ENCODE measurements around the gene SCAMP2.

SCAMP2 gene

DNA sequence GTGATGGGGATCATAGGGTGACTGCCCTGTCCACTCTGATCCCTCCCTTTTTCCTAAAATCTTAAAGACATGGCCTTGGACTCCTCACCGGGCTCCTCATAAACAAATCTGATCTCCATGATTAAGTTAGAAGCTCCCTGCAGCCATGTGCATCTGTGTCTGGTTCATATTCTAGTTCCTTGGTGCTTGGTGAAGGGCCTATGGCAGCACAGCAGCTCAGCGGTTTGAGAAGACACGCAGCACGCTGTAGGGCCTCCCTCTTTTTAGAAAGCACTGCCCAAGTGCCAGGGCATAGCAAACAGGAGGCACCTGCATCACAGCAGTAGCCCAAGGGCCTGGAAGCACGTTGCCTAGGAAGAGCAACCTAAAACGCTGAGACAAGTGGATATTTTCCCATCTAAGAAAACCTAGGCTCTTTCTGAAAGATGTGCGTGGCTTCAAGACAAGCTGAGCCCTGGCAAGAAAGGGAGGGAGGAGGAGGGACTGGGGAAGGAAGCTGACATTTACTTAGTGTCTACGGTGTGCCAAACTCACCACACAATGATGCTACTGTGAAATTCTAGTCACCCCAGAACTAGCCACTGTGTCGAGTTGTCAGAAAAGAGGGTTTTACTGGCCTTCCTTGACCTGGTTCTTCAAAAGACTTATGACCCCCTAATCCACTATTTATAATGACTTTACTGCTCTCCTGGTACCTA, 15.3 kb downstream of the SCAMP2 start:
- DNase-seq: no peak

DNA sequence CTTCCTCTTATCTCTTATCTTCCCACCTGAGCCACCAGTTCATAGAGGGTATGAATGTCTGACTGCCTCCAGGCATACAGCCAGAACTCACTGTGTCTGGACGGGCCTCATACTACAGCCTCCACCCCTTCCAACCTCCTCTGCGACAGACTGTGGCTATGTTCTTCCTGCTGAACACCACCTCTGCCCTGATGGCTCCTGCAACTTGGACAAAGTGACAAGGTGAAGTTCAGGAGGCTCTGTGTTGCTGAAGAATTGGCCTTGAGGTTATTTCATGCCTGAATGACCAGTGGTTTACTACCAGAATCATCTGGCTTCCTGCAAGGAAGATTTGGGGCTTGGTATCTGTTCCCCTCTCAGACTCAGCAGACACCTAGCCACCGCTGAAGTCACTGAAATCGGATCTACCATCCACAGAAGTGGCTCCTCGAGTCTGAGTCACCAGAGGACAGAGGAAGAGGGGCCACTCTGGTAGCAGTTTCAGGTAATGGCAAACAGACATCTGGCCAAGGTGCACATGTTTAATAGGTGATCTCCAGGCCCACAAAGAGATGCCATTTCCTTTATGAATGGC, 16.0 kb downstream of the SCAMP2 start:
- no peak for DNase-seq

DNA sequence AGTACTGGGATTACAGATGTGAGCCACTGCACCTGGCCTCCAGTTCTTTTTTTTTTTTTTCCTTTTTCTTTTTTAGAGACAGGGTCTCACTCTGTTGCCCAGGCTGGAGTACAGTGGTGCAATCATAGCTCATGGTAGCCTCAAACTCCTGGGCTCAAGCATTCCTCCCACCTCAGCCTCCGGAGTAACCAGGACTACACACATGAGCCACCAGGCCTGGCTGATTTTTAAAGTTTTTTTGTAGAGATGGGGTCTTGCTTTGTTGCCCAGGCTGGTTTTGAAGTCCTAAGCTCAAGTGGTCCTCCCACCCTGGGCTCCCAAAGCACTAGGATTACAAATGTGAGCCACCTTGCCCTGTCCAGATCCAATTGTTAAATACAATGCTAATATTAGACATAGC, 16.6 kb downstream of the SCAMP2 start:
- no peak for DNase-seq

DNA sequence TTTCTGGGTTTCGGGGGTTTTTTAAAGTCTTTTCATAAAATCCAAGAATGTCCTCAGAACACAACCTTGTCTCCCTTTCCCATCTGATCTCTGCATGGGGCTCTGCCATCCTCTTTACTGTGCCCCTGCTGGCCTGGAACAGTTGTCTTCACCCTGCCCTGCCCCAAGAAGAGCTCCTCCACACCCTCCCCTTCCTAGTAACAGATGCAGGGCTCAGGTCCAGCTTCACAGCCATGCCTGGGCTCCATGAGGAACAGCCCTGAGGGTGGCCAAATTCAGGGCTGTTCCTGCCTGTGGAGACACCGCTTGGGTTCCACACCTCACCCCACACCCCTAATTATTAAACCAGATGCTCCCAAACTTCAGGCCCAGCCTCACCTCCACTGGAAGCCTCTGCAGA, 17.3 kb downstream of the SCAMP2 start:
- no peak for DNase-seq

DNA sequence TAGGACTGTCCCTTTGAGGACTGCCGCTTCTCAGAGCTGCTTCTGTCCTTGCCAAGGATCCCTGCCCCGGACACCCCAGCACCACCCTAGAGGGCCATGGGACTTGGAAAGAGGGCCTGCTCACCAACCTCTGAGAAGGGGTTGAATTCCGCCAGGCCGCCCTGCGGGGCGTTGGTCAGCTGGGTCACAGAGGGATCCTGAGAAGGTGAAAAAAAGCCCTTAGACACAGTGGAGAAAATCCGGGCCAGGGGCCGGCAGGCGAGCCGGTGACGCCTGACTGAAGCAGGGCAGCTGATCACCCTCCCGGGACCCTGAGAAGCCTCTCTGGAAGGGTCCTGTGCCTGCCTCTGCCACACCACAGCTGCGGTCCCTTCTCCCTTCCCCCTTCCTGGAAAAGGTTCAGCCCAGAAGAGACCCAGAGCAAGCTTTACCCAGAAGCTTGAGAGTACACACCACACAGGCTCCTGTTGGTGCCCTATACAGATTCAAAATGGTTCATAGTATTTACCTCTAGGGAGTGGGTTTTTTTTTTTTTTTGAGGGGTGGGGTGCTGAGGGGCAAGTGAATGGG, 18.6 kb downstream of the SCAMP2 start:
- no peak for DNase-seq

DNA sequence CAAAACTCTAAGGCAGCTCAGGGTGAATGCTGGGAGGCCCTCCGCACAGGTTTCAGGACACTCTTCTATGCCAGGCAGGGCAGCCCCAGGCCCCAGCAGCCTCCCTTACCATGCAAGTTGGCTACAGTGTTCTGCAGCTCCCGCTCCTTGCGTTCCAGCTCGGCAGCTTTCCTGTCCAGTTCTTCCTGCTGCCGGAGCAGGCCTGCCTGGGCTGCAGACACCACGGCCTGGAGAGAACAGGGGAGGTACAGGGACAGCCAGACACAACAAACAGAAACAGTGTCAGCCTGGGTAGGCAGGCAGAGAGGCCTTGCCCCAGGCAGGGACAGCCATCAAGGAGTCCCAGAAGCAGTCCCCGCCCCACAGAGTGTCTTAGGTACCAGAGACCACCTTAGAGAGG, 21.2 kb downstream of the SCAMP2 start:
- no peak for DNase-seq

DNA sequence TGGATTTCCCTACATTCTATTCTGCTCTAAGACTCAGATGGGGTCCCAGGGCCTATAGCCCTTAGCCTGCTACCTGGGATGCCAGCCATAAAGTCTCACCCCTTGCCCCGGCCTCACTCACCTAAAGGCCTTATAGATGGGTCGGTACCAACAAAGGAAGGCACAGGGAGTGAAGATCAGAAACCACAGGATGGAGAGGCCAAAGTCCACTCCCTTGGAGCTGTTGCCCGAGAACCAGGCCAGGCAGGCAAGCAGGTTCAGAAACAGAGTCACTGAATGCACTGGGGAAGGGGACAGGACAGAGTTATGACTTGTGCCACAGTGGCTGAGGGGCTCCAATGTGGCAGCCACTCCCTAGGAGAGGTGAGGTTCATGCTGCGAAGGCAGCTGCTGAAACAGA, 22.8 kb downstream of the SCAMP2 start:
- DNase-seq: no peak

DNA sequence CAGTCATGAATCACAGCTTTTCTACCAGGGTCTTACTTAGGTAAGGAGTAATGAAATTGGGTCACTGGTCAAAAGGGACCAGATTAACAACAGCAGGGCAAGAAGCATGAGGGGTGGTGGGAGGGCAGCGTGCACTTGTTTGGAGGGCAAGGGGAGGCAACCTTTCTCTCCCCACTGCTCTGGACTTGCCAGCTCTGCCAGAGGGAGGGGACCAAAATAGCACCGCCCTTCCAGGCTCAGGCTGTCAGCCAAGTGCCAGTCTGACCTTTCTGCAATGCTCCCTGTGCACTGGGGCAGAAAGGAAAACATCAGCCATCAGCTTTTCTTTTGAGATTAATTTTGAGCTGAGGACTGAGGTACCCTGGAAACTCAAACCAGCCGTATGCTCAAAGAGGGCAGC, 25.7 kb downstream of the SCAMP2 start:
- DNase-seq: no peak

DNA sequence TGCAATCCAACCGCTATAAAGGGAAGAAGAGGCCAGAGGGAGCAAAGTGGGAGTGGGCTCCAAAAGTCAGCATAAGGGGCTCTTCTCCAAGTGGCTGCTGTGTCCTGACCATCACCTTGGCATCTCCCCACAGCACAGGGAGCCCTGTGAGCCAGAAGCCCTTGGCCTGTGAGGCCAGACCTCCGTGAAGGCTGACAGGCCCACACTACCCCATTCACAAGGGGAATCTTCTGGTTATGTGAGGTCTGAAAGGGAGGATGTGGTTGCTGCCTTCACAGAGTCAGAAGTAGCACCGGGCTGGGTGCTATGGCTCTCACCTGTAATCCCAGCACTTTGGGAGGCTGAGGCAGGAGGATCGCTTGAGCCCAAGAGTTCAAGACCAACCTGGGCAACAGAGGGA, 27.6 kb downstream of the SCAMP2 start:
- no peak for DNase-seq

DNA sequence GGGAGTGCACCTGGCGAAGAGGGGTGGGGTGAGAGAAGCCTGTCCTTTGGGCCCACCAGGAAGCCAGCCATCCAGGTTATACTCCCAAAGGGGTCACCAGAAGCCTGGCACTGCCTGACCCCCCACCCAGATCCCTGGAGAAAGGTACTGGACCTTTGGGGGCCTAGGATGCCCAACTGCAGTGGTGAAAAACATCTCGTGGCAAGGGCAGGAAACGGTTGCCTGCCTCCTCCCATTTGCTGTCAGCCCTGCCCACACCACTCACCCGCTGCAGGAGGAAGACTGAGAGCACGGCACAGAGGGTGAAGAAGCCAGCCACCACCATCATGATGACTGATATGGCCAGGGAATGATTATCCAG, 28.0 kb downstream of the SCAMP2 start:
- peak; percentile 53 for DNase-seq

DNA sequence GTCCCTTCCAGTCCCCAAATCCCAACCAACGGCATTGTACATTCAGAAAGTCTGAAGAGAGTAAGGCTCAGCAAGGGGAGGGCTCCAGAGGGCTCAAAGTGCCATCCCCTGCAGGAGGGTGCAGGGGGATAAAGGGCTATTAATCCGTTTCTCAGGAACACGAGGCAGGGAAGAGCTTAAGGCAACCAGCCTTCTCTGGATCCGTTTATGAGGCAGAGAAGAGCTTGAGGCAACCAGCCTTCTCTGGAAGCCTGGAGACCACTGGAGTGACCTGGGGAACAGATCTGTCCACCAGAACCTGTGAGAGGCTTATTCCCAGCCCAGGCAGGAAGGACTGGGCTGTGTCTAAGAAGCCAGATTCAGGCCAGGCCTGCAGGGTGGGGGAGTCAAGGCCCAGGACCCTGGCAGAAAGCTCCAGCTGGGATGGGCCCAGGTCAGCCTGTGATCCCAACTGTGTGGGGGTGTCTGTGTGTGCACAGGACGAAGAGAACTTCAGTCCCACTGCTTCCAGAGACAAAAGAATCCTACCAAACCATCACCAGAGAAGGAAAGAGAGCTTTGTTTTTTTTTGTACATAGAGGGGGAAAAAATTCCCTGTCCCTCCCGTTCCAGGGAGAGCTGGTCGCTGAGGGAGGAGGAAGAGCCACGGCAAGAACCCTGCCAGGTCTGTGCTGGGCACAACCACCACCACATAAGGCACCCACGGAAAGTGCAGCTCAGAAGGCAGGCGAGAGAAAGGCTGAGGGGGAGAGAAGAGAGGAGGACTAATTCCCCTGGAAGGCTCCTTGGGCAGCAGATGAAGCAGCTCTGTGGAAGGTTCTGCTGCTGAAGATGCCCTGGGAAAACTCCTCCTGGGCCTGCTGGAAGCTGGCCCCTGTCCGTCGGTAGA, 28.6 kb downstream of the SCAMP2 start:
- no peak for DNase-seq

DNA sequence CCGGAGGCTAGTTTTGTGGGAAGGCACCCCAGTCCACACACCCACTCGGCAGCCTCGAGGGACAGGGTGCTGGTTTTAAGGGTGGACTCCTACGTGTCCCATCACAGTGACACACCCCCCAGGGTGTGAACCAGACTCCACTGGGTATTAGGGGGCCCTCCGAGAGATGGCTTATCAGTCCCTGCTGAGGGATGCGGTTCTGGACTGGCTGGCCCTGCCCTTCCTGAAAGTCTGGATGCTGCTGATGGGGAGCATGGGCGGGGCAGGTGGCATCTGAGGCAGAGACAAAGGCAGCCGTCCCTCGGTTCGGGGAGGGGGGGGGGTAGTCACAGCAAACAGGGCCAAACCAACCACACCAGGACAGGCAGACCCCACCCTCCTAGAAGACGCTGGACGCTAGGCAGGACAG, 29.3 kb downstream of the SCAMP2 start:
- no peak for DNase-seq

DNA sequence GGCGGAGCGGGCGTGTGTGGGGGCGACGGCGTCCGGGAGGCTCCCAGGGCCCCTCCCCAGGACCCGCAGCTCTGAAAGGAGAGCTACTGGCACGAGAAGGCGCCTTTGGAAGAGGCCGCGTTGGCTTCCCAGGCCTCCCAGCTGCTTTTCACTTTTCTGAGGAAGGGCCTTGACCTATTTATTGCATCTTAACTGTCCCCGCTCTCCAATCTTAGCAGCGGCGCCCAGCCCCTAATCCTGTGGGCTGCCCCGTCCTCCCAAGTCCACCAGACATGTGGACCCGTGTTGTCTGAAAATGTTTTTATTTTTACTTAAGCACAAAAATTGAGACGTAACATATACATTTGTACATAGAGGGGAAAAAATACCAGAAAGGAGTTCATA, 29.7 kb downstream of the SCAMP2 start:
- DNase-seq: no peak

DNA sequence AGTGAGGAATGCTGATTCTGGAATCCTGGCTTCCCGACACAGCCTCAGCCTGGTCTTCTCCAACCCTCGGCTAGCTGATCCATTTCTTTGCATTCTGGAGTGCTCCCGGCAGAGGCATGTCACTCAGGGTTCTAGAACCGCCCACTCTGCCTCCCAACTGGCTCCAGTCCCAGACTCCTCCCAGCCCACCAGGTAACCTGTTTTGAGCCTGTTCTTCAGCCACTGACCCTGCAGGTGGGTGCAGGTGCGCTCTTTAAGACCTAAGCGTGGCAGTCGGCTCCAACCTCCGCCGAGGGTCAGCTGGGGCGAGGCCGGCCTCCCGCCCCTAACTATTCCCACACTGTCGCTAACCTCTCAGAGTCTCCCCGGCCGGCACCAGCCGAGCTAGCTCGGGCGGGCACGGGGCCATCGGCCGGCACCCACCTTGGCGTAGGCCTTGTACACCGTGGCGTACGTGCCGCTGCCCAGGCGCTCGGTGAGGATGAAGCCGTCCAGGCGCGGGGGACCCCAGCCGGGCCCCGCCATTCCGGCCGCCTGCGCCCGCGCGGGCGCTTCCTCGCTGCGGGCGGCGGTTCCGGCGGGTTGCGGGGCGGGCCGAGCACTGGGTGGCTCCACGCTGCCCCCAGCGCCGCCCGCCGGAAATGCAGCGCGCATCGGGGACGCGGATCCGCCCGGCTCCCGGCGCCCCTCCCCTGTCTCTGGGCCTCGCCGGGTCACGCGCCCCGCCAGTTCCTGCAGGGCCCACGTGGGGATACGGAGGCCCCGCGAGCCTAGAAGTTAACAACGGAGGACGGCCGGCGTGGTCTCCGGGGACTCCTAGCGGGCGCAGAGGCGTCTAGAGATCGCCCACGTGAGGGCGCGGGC, 30.4 kb downstream of the SCAMP2 start, which contains the start of gene ULK3:
TSS of gene ULK3 (minus strand) at position 576 of the 864 bp plus-strand sequence. CDS start at position 525, 51 bp downstream.
- DNase-seq: peak; percentile 93

DNA sequence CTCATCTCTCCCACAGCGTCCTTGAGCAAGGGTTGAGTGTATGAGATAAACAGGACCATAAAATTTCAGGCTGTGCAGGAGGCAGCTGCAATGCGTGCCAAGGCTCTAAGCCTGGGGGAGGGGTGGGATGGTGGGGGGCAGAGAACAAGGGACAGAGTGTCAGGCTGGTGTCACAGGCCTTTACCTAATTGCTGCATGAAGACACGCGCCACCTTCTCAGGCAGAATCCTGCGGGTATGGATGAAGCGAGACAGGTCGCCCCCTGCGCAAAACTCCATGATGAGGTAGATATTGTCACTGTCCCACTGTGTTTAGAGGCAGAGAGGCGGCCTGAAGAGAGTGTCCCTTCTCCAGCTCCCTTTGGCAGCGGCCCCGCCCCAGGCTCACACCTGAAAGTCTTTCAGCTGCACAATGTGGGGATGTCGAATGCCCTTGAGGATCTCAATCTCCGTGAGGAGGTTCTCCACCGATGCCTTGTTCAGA, 31.2 kb downstream of the SCAMP2 start:
- DNase-seq: no peak

DNA sequence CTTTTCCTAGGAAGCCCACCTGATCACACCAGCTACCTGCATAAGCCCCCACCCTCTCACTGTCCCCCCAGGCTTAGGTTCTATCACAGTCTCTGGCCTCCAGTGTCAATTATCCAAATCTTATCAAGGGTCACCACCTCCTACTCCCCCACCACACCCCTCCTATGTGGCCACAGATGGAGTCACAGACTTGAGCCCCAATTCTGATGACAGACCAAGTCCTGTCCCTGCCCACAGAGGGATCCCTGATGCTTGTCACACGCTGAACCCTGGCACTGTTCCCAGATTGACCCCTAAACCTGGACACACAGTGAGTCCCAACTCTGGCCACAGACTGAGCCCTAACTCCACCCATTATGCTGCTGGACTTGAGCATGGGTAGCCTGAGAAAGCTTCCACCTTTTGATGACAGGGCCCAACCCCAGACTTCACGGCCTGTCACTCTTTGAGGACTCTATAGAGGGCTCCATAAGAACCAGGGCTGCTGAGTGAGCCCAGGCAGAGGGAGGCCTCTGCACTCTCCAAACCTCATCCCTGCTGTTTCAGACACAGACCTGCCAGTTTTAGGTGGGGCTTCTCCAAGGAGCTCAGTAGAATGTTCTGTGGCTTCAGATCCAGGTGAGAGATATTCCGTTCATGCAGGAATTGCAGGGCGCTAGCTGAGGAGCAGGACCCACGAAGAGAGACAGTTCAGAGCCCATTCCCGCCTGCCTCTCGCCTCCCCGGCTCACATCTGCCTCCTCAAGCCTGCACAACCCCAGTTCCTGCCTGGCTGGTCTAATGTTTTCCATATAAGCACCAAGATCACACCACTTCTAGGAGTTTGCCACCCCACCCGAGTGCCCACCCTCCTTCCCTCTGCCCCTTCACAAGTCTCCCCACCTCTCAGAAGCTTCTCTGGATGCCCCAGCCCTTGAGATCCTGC, 32.1 kb downstream of the SCAMP2 start:
- DNase-seq: no peak

DNA sequence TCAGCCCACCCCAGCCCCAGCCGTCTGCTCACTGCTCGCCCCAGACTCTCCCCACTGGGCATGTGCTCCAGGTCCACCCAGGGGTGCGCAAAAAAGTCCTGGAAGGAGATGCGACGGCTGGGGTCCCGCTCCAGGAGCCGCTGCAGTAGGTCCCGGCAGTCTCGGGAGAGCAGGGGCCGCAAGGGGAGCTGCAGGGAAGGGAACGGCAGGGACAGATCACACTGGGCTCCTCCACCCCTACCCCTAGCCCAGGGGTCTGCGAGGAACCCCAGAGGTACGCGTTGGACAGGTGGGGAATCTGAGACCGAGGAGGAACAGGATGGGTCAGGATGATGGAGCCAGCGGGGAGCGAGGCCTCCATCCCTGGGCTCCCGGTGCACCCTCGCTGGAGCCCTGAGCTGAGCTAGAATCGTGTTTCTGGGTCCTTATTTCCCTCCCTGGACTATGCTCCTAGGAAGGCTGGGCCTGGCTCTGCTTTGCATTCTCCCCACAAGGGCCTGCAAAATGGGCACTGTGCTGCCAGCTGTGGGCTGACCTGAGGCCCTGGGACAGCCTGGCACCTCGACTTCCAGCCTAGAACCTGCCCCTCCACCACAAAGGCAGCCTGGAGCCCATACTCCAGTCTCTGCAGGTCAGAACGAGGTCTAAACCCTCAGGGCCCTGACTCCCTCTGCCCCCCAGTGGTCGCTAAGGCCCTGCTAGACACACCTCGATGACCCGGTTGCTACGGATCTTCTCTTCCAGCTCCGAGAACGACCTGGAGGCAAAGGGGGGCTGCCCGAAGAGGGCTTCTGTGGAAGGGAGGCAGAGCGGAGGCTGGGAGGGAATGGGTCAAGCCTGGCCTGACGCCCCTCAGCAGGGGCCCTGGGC, 33.4 kb downstream of the SCAMP2 start:
- DNase-seq: no peak

DNA sequence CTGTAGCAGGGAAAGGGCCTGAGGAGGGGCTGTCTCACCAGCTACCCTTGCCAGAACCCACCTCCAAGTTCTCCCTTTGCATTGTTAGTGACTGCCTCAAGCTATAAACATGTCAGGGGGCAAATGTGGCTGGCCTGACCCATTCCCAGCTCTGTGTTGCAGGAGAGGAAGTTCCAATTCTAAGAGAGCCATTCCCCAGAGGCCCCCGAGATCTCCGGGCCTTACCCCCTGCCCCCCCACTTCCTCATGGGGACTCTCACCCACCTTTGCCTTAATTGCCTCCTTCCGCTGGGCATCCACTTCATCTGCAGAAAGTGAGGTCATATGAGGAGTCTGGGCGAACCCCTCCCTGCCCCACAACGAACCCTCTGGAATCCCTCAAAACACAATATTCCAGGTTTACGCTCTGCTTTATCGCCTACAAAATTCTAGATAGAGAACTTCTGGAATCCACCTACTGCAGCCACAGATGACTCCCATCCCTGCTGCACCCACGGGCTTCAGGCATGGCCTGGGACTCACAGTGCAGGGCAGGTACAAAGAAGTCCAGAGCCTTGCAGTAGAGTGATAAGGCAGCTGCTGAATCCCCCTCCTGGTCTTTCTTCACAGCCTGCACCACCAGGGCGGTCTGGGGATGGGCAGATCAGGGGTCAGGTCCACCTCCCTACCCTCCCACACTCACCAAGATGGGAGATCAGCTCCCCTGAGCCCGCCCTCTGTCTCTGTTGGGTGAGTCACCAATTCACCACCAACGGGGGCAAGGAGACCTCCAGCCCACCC, 34.2 kb downstream of the SCAMP2 start:
- DNase-seq: no peak

DNA sequence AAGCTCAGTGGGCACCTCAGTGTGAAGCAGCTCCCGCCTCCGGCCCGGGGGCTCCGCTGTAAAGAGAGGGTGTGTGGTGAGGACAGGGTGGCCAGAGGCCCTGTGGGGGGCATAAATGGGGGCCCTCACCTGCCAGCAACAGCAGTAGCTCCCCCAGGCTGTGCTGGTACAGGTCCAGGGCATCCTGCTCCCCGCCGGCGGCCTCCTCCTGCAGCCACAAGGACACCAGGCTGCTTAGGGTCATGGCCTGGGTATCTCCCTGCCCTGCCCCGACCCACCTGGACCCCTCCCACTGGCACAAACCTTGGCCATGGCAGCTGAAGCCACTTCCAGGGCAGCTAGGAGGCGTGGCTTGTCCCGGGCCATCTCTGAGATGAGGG, 35.0 kb downstream of the SCAMP2 start:
- no peak for DNase-seq
